ENCODE data around the gene GLOD5.
"Not testable (repeated sequence)": the region's sequence is repeated elsewhere in the genome, so short reads cannot be mapped to it uniquely, and the experiment has no call there.

Gene GLOD5

DNA sequence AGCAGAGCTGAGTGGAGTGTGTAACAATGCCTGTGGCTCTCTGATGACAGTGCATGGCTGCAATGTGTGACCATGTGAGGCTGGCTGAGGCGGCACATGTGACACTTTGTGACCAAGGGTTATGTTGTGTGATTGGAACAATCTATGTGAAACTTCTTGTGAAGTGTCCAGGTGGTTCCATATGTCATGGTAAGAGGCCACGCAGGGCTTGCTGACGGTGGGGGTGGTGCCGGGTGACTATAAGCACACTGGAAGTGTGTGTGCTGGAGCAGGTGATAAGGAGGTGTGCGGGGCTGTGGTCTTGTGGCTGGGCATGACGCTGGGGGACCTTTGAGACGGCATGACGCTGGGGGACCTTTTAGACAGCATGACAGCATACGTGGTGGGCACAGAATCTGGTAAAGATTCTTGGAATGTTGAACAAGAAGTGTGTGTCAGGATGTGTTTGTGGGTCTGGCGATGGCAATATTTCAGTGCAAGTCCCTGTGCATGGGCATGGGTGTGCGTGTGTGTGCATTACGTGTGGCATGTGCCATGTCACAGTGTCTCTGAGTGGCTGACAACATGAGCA lies 32.9 kb downstream of the GLOD5 start:
- no peak for DNase-seq (ENCODE audit: low read depth)

DNA sequence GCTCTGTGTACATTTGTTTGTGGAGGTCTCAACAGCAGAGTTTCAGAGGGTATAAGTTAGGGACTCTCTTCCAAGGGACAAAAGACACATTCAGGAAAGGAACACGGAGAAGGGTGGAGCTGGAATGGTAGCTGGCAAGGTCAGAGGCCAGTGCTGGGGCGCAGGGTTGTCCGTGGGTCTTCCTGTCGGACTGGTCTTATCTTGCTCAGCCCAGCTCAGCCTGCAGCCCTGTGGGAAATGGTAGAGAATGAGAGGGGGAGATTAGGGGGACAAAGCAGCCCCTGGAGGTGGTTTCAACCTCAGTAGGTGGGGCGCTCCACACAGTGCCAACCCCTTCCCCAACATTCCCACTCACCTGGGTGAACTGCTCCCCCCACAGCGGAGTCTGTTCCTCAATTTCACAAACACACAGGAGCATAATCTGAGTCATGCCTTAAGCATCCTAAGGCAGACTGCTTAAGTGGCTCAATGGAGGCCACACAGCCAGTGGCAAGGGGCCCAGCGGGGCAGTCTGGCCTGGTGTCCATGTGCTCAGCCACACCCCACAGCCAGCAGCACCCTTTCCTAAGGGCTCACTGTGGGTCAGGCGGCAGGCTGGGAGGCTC lies 33.5 kb downstream of the GLOD5 start:
- no peak for DNase-seq (ENCODE audit: low read depth)

DNA sequence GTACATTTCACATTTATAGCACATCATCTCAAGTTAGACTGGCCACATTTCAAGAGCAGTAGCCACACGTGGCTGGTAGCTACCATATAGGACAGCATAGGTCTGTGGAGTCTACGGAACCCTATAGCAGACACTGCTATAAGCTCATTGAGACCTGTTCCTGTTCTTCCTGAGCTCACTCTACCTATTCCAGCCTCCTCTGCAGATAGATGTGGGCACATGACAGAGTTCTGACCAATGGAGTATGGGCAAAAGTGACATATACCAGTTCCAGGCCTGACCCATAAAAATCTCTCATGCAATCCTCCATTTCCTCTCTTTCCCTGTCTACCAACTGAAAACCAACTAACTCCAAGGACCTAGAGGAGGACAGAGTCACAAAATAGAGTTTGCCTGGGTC lies 36.8 kb downstream of the GLOD5 start:
- DNase-seq (ENCODE audit: low read depth): no peak

DNA sequence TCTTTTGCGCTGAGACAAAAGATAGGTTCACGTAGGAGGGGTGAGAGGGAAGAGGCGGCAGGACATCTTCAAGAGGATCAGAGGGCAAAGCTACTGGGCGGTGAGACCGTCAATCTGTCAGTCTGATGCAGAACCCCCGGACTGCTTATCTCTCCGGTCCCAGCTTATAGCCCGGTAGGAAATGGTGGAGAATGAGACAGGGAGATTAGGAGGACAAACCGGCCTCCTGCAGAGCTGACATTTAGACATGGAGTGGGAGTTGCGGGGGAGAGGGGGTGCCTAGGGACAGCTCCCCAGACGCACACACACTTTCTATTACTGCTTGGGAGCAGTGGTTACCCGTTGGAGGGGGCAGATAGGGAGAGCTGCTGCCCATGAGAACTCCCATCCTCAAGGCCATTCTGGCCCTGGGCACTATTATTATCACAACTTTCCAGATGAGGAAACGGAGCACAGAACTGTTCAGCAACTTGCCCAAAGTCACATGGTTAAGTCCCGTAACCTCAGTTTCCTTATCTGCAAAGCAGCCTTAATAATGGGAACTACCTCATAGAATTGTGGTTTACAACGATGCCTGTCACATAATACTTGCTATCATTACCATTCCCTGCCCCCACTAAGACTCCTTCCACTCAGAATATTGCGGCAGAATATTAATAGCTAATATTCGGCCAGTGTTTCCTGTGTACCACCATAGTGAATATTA lies 39.2 kb downstream of the GLOD5 start:
- no peak for DNase-seq (ENCODE audit: low read depth)

DNA sequence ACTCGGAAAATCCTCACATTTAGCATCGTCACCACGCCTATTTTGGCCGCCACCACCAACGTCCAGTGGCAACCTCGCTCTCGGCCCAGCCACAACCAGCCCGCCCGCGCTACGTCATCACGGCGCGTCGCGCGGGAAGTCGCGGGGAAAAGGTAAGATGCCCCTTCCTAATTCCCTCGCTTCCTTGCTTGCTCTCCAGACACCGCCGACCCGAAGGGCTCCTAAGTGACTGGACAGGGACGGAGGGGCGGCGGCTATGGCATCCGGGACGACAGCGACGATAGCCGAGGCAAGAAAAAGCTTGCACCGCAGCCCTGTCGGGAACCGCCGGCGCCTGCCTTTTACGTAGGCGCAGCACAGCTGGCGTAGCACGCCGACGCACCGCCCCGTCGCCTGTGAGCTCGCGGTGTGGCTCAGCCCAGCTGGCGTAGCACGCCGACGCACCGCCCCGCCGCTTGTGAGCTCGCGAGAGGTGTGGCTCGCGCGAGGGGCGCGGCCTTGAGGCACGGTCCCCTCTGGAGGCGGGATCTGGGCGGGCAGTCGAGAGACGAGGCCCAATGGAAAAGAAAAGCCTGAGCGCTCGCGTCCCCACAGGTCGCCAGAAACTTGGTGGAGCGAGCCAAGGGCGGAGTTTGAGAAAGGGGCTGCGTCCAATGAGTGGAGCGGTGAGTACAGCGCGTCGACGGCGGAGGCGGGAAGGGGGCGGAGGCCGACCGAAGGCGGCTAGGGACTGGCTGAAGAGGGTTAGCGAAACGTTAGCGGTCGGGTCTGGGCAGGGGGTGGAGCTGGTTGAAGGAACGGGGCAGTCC lies 39.9 kb downstream of the GLOD5 start, which contains the start of gene HDAC6:
HDAC6 (plus strand) TSS at position 788 of the 809 bp plus-strand sequence. CDS start 626 bp downstream, outside the sequence.
- peak; percentile 81 for DNase-seq (ENCODE audit: low read depth)

DNA sequence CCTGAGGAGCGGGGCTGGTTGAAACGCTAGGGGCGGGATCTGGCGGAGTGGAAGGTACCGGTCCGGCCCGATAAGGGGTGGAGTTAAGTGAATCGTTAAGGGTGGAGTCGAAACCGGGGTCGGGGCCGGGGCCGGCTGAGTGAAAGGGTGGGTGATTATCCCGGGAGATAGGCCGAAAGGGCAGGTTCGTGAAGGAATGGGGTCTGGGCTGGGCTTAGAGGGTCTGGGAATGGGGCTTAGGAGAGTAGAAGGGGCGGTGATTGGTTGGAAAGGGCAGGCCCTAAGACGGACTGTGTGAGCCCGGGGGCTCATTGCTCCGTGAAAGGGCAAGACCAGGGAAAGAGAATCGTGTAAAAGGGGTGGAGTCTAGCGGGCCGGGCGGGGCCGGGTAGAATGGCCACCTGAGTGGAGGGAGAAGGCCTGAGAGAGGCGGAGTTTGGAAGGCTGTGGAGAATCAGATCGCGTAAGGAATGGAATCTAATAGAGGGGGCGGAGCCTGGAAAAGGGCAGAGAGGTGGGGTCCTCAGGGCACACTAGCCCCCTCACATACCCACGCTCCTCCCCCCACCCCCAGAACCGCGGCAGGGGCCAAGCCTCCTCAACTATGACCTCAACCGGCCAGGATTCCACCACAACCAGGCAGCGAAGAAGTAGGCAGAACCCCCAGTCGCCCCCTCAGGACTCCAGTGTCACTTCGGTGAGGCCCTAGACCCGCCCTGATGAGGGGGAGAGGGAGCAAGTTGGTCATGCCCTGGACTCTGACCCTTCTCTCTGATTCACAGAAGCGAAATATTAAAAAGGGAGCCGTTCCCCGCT lies 40.8 kb downstream of the GLOD5 start:
- peak; percentile 24 for DNase-seq (ENCODE audit: low read depth)

DNA sequence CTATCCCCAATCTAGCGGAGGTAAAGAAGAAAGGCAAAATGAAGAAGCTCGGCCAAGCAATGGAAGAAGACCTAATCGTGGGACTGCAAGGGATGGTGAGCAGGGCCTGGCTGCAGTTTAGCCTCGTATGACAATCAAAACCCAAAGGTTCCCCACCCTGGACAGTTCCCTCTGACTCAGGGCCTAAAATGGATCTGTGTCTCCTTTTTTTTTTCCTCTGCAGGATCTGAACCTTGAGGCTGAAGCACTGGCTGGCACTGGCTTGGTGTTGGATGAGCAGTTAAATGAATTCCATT lies 41.3 kb downstream of the GLOD5 start:
- DNase-seq (ENCODE audit: low read depth): no peak

DNA sequence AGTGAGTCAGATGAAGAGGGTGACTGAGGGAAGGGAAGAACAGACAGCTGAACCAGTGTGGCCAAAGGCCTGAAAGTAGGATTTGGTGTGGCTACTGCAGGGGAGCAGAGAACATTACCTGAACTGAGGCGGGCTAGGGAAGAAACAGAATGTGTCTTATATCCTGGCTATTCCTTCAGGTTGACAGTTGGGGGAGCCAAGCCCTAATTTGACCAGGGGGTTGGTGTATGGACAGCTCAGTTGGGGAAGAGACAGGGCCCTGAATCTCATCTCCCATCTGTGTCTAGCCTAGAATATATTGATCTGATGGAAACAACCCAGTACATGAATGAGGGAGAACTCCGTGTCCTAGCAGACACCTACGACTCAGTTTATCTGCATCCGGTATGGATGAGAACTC lies 44.5 kb downstream of the GLOD5 start:
- no peak for DNase-seq (ENCODE audit: low read depth)

DNA sequence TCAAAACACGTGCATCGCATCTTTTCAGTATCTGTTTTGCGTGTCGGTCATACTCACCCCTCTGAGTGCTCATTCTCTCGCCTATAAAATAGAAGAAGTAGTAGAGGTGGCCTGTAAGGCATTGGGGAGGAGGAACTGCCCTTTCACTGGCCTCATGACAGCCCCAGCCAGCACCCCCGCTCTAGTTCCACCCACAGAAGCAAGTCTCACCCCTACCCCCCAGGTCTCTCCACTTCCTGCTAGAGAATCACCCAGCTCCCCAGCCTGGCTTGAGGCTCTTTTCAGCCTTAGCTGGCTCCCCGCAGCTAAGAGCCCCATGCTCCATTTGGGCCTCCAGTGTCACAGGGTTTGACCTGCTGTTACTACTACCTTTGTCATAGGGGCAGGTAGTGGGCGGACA lies 52.1 kb downstream of the GLOD5 start:
- DNase-seq (ENCODE audit: low read depth): no peak

DNA sequence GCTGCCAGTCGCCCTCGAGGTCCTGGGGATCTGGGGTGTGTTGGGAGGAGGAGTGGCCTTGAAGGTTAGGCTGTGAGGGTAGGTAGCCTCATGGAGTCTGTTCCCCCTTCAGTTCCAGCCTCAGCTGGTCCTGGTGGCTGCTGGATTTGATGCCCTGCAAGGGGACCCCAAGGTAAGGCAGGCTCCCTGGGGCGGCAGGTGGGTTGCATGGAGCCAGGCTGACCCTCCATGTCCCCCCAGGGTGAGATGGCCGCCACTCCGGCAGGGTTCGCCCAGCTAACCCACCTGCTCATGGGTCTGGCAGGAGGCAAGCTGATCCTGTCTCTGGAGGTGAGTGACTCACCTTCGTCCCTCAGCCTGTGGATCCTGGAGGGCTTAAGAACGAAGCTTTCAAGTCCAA lies 53.2 kb downstream of the GLOD5 start:
- DNase-seq (ENCODE audit: low read depth): no peak

DNA sequence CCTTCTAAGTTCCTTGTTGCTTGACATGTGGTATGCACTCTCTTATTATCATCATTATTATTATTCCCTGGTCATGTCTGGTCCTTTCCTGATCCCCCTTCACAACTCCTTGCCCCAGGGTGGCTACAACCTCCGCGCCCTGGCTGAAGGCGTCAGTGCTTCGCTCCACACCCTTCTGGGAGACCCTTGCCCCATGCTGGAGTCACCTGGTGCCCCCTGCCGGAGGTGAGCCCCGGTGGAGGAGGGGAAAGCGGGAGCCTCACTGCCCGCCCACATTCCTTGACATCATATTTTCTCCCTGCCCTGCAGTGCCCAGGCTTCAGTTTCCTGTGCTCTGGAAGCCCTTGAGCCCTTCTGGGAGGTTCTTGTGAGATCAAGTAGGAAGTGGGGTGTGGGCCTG lies 53.7 kb downstream of the GLOD5 start:
- no peak for DNase-seq (ENCODE audit: low read depth)

DNA sequence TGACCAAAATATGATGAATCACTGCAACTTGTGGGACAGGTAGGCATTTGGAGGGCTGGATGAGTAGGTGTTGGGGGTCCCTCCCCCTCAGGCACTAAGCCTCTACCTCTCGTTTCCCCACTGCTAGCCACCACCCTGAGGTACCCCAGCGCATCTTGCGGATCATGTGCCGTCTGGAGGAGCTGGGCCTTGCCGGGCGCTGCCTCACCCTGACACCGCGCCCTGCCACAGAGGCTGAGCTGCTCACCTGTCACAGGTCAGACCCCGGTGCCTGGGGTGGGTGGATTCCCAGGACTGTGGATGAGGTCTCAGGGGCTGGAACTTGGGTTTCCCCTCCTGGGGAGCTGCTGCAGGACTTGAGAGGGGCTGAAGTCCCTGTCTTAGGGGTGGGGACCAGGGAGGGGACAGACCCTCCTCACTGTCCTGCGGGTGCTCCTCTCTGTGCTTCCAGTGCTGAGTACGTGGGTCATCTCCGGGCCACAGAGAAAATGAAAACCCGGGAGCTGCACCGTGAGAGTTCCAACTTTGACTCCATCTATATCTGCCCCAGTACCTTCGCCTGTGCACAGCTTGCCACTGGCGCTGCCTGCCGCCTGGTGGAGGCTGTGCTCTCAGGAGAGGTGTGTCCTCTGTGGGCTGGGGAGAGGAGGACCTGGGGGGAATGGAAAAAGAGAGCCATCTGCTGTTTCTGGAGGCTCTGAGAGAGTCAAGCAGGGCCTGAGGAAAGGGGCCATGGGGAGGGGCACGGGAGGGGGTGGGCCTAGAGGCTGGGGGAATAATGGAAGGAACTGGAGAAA lies 54.7 kb downstream of the GLOD5 start:
- no peak for DNase-seq (ENCODE audit: low read depth)

DNA sequence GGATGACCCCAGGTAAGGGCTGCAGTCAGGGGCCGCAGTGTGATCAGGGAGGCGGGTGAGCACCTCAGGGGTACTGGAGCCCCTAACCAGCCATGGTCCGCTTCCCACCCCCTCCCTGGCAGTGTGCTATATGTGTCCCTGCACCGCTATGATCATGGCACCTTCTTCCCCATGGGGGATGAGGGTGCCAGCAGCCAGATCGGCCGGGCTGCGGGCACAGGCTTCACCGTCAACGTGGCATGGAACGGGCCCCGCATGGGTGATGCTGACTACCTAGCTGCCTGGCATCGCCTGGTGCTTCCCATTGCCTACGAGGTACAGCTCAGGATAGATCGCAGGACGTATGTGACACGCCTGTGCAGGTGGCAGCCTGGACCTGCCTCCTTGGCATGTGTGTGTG lies 56.6 kb downstream of the GLOD5 start:
- DNase-seq (ENCODE audit: low read depth): no peak

DNA sequence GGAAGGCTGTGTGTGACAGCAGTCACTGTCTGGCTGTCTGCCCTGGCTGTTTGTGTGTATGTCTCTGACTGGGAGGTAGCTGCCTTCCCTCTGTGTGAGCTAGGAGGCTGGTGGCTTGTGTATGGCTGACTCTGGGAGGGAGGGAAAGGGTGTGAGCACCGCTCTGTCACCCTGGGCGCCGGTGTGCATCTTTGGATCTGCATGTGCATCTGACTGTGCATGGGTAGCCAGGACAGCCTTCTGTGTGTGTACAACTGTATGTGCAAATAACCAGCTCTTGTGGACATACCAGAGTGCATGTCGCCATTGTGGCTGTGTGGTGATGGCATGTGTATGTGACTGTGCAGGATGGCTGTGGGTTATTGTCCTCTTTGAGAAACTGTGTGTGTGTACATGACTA lies 57.3 kb downstream of the GLOD5 start:
- DNase-seq (ENCODE audit: low read depth): no peak

DNA sequence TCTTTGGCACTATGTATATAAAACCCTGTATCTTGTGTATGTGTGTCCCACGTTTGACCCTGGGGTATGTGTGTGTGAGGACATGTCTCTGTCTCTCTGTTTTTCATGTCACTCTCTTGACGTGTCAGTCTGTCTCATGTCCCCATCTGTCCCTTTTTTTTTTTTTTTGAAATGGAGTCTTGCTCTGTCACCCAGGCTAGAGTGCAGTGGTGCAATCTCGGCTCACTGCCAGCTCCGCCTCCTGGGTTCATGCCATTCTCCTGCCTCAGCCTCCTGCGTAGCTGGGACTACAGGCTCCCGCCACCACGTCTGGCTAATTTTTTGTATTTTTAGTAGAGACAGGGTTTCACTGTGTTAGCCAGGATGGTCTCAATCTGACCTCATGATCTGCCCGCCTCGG lies 57.8 kb downstream of the GLOD5 start:
- DNase-seq (ENCODE audit: low read depth): not testable (repeated sequence)

DNA sequence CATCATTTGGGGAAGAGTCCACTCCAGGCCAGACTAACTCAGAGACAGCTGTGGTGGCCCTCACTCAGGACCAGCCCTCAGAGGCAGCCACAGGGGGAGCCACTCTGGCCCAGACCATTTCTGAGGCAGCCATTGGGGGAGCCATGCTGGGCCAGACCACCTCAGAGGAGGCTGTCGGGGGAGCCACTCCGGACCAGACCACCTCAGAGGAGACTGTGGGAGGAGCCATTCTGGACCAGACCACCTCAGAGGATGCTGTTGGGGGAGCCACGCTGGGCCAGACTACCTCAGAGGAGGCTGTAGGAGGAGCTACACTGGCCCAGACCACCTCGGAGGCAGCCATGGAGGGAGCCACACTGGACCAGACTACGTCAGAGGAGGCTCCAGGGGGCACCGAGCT lies 61.5 kb downstream of the GLOD5 start:
- no peak for DNase-seq (ENCODE audit: low read depth)

All from stimulated activated CD8-positive, alpha-beta memory T cell treated with anti-CD3 and anti-CD28 coated beads, Interleukin-15, amount 100 ng/mL, for 1 hour (primary cell).